H1 (cell line): ENCODE measurements around the gene TBC1D9. TPM values are rescaled to one million over a fixed set of nuclear protein-coding genes. Genes with fewer than 3 reads are reported as not detected.

Experiments
- GABPA ChIP-seq: IDR thresholded peaks from 2 replicates; pipeline ENCODE4 v1.6.1; 2011; ENCODE audit warnings: mild to moderate bottlenecking, low read length, moderate library complexity, borderline replicate concordance; ENCODE audit not compliant: insufficient read depth
- POLR2AphosphoS5 ChIP-seq: IDR thresholded peaks from 2 replicates; pipeline ENCODE4 v1.6.1; 2011; ENCODE audit warnings: low read depth, low read length
- RXRA ChIP-seq: IDR thresholded peaks from 2 replicates; pipeline ENCODE4 v1.6.1; 2011; ENCODE audit warnings: low read depth, mild to moderate bottlenecking, low read length, moderate library complexity; ENCODE audit not compliant: insufficient read depth
- SP1 ChIP-seq: IDR thresholded peaks from 2 replicates; pipeline ENCODE4 v1.6.1; 2011; ENCODE audit warnings: low read depth, low read length
- ZNF274 ChIP-seq: IDR thresholded peaks from 2 replicates; pipeline ENCODE4 v1.7.0; 2012; ENCODE audit warnings: low read length, borderline replicate concordance; ENCODE audit errors: extremely low read depth
- polyA plus RNA-seq, 7 experiments: library from polyadenylated mRNA; depleted of rRNA in 3 of 7; stranded (reverse) in 5 of 7; unstranded in 2 of 7; fragments of >200 nt in 5 of 7; fragments of 200-250 nt in 2 of 7; gene quantifications; 1 replicate in 5 of 7; 2 replicates in 1 of 7; 4 replicates in 1 of 7; pipeline versions ENCODE4 v1.2.1 to v1.2.3, GENCODE V29; 2011 to 2013; ENCODE audit warnings: missing spikeins in 2 of 7, mixed read lengths in 2 of 7
- total RNA-seq: library from RNA; stranded (reverse); fragmentation: NEBNext Ultra II Directional; extraction: Animal tissue kit (Norgen Biotek cat#: 25700); gene quantifications from 2 replicates; pipeline ENCODE4 v1.2.1, GENCODE V29; 2021
- TF ChIP-seq, protein P1 (sequence below): fragments of 300-600 bp; sonication (generic); IDR thresholded peaks from 2 replicates; pipeline ENCODE4 v1.7.1; 2012; ENCODE audit warnings: low read length, moderate library complexity, mild to moderate bottlenecking, inconsistent platforms; ENCODE audit not compliant: insufficient replicate concordance

TBC1D9 gene
- total and polyA plus RNA-seq, 2 of the 8 experiments (the other 6 are each of a cell fraction or from before 2014, with no cell fraction given) = 0.94 to 1.0 TPM

DNA sequence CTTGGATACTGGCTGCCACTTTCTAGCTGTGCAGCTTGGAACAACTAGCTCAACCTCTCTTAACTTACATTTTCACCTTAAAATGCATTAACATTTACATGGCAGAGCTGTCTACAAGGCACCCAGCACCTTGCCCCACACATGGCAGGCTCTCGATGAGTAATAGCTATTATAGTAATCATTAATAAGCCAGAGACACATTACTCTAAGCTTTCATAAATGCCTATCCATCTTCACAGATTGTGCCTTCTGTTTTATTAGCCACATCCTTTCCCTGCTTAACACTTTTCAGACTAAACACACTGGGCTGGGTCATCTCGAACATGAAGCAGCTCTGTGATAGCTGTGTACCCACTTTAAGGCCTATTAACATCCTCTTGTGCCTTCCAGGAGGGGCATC, 103.6 kb downstream of the TBC1D9 start (continued):
- TF ChIP-seq, protein P1, sequence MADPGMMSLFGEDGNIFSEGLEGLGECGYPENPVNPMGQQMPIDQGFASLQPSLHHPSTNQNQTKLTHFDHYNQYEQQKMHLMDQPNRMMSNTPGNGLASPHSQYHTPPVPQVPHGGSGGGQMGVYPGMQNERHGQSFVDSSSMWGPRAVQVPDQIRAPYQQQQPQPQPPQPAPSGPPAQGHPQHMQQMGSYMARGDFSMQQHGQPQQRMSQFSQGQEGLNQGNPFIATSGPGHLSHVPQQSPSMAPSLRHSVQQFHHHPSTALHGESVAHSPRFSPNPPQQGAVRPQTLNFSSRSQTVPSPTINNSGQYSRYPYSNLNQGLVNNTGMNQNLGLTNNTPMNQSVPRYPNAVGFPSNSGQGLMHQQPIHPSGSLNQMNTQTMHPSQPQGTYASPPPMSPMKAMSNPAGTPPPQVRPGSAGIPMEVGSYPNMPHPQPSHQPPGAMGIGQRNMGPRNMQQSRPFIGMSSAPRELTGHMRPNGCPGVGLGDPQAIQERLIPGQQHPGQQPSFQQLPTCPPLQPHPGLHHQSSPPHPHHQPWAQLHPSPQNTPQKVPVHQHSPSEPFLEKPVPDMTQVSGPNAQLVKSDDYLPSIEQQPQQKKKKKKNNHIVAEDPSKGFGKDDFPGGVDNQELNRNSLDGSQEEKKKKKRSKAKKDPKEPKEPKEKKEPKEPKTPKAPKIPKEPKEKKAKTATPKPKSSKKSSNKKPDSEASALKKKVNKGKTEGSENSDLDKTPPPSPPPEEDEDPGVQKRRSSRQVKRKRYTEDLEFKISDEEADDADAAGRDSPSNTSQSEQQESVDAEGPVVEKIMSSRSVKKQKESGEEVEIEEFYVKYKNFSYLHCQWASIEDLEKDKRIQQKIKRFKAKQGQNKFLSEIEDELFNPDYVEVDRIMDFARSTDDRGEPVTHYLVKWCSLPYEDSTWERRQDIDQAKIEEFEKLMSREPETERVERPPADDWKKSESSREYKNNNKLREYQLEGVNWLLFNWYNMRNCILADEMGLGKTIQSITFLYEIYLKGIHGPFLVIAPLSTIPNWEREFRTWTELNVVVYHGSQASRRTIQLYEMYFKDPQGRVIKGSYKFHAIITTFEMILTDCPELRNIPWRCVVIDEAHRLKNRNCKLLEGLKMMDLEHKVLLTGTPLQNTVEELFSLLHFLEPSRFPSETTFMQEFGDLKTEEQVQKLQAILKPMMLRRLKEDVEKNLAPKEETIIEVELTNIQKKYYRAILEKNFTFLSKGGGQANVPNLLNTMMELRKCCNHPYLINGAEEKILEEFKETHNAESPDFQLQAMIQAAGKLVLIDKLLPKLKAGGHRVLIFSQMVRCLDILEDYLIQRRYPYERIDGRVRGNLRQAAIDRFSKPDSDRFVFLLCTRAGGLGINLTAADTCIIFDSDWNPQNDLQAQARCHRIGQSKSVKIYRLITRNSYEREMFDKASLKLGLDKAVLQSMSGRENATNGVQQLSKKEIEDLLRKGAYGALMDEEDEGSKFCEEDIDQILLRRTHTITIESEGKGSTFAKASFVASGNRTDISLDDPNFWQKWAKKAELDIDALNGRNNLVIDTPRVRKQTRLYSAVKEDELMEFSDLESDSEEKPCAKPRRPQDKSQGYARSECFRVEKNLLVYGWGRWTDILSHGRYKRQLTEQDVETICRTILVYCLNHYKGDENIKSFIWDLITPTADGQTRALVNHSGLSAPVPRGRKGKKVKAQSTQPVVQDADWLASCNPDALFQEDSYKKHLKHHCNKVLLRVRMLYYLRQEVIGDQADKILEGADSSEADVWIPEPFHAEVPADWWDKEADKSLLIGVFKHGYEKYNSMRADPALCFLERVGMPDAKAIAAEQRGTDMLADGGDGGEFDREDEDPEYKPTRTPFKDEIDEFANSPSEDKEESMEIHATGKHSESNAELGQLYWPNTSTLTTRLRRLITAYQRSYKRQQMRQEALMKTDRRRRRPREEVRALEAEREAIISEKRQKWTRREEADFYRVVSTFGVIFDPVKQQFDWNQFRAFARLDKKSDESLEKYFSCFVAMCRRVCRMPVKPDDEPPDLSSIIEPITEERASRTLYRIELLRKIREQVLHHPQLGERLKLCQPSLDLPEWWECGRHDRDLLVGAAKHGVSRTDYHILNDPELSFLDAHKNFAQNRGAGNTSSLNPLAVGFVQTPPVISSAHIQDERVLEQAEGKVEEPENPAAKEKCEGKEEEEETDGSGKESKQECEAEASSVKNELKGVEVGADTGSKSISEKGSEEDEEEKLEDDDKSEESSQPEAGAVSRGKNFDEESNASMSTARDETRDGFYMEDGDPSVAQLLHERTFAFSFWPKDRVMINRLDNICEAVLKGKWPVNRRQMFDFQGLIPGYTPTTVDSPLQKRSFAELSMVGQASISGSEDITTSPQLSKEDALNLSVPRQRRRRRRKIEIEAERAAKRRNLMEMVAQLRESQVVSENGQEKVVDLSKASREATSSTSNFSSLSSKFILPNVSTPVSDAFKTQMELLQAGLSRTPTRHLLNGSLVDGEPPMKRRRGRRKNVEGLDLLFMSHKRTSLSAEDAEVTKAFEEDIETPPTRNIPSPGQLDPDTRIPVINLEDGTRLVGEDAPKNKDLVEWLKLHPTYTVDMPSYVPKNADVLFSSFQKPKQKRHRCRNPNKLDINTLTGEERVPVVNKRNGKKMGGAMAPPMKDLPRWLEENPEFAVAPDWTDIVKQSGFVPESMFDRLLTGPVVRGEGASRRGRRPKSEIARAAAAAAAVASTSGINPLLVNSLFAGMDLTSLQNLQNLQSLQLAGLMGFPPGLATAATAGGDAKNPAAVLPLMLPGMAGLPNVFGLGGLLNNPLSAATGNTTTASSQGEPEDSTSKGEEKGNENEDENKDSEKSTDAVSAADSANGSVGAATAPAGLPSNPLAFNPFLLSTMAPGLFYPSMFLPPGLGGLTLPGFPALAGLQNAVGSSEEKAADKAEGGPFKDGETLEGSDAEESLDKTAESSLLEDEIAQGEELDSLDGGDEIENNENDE = no peak
- TF ChIP-seq GABPA = no peak
- no peak for TF ChIP-seq RXRA
- TF ChIP-seq POLR2AphosphoS5 = no peak
- no peak for TF ChIP-seq ZNF274
- TF ChIP-seq SP1 = no peak
- TF ChIP-seq, all 59 proteins: peak for 0
